Mesangial cell (primary cell): Measurements from ENCODE around the gene ATP5MC2. TPM values are rescaled to one million over a fixed set of nuclear protein-coding genes. Genes with fewer than 3 reads are reported as not detected.

Experiments used
- total RNA-seq: library from RNA; depleted of rRNA; stranded (reverse); fragments of >200 nt; gene quantifications from 2 replicates; pipeline ENCODE4 v1.2.3, GENCODE V29; 2015

ATP5MC2 gene
- 390 and 497 TPM in 2 replicates for total RNA-seq

GRCh38 chr12:53675701-53676607, at the start of gene ATP5MC2:
ATP5MC2 (minus strand) TSS chr12:53676083; CDS start chr12:53672614, 3,469 bp downstream.

GRCh38 chr12:53625946-53626701, 49.8 kb downstream of the ATP5MC2 start, which contains the start of gene ATF7:
ATF7 (minus strand) TSS chr12:53626382; CDS start chr12:53601000, 25,382 bp downstream.

Other genes starting within 250 kb of the ATP5MC2 start
- gene PRR13, start 234.3 kb downstream of the ATP5MC2 start, total RNA-seq, result 82.9 and 105 TPM in 2 replicates
- 263 and 427 TPM in 2 replicates for gene PCBP2, start 224.0 kb downstream of the ATP5MC2 start, total RNA-seq
- 9.6 and 30.0 TPM in 2 replicates for gene MAP3K12, start 176.6 kb downstream of the ATP5MC2 start, total RNA-seq
- gene TARBP2, start 174.8 kb downstream of the ATP5MC2 start, total RNA-seq, result 46.1 and 55.6 TPM in 2 replicates
- 1.5 TPM in 1 of 2 replicates, not detected in the other for gene NPFF, start 168.6 kb downstream of the ATP5MC2 start, total RNA-seq
- 13.9 and 17.1 TPM in 2 replicates for gene ATF7, start 49.7 kb downstream of the ATP5MC2 start, total RNA-seq
- 29.2 and 112 TPM in 2 replicates for gene CALCOCO1, start 51.4 kb upstream of the ATP5MC2 start, total RNA-seq
- not detected in 2 replicates for gene CISTR, start 75.9 kb upstream of the ATP5MC2 start, total RNA-seq